Colonic mucosa (tissue), 4 donors: ENCODE results near the gene ABCG8. TPM values are rescaled to one million over a fixed set of nuclear protein-coding genes. Genes with fewer than 3 reads are reported as not detected.

ENCODE experiments used
- DNase-seq: peaks from one replicate; pipeline ENCODE4 v3.0.0-alpha.2; 2020
- H3K27ac ChIP-seq: fragments of 200-600 bp; one replicate; pipeline ENCODE4 v1.8.0; 2021
- H3K27me3 ChIP-seq: fragments of 200-600 bp; one replicate; pipeline ENCODE4 v1.8.0; 2021
- H3K36me3 ChIP-seq: fragments of 200-600 bp; one replicate; pipeline ENCODE4 v1.8.0; 2021
- H3K4me1 ChIP-seq: fragments of 200-600 bp; one replicate; pipeline ENCODE4 v1.8.0; 2021; ENCODE audit warnings: mild to moderate bottlenecking
- H3K4me3 ChIP-seq: fragments of 200-600 bp; one replicate; pipeline ENCODE4 v1.8.0; 2021
- H3K9ac ChIP-seq, 2 donors: one replicate each; pipeline ENCODE4 v1.7.0; 2013; ENCODE audit warnings: control low read depth in 2 of 2, low read depth in 2 of 2, low read length in 2 of 2
- H3K9me3 ChIP-seq: fragments of 200-600 bp; one replicate; pipeline ENCODE4 v1.8.0; 2021
- intact Hi-C: fragments of 100-400 bp; cut with DNase I; formaldehyde crosslinking; loops from one replicate; pipeline ENCODE4 v1.14.1; 2022
- total RNA-seq, 2 donors: library from RNA; stranded (reverse); fragmentation: NEBNext Ultra II Directional in 1 of 2; extraction: Animal tissue kit (Norgen Biotek cat#: 25700) in 1 of 2; gene quantifications; one replicate each; pipeline ENCODE4 v1.2.1, GENCODE V29; 2021
- TF ChIP-seq, protein P1 (sequence below): fragments of 200-600 bp; IDR thresholded peaks from one replicate; pipeline ENCODE4 v1.8.0; 2022; ENCODE audit warnings: antibody characterized with exemption, mild to moderate bottlenecking
- donor health status: healthy.
- donor health status: DM: no; HTN: no; CAD: no.
- donor health status: DM: no; HTN: no; CAD: no.

The ABCG8 gene
- total RNA-seq, 2 donors from 2014 or later, result 0.12 to 0.48 TPM

DNA sequence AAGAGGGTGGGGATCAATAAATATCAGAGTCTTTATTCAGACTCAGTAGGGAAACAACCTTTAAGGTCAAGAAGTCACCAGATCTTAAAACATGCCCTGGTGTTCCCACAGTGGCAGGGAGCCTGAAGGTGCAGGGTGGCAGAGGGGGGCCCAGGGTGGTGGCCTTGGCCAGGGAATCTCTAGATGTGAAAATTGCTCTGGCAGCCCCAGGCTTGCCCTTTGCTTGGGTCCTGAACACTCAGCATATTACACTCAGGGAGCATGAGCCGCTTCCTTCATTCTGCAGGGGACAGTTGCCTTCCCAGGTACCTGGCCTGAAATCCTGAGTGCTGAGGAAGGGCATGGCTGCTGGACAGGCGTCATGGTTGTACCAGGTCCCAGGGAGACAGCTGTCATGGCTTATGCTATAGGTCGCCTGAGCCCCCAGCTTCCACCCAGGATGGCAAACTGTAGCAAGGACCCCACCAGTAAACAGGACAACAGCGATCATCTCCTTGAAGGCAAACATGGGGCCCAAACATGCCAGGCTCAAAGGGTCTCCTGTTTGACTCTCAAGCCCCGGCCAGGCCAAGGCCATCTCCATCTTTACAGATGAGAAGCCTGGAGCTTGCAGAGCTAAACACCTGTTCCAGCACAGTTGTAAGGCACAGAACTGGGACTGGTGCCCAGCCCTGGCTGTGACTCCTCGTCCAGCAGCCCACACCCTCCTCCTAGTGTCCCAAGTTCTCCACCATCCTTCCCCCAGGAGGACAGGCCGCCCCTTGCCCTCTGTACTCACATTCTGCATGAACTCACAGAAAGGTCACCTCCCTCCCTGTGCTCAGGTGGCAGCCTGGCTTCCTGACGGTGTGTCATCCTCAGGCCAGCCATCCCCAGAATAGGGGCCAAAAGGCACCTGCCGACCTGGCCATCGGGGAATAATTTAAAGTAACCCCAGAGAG, 14.6 kb downstream of the ABCG8 start:
- TF ChIP-seq, protein P1, sequence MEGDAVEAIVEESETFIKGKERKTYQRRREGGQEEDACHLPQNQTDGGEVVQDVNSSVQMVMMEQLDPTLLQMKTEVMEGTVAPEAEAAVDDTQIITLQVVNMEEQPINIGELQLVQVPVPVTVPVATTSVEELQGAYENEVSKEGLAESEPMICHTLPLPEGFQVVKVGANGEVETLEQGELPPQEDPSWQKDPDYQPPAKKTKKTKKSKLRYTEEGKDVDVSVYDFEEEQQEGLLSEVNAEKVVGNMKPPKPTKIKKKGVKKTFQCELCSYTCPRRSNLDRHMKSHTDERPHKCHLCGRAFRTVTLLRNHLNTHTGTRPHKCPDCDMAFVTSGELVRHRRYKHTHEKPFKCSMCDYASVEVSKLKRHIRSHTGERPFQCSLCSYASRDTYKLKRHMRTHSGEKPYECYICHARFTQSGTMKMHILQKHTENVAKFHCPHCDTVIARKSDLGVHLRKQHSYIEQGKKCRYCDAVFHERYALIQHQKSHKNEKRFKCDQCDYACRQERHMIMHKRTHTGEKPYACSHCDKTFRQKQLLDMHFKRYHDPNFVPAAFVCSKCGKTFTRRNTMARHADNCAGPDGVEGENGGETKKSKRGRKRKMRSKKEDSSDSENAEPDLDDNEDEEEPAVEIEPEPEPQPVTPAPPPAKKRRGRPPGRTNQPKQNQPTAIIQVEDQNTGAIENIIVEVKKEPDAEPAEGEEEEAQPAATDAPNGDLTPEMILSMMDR, result no peak
- Histone ChIP-seq H3K4me3 (no peak overlapping the region), H3K27ac (no peak overlapping the region), H3K36me3 (no peaks in the 10 kb centered on the region), H3K9me3 (no peaks in the 10 kb centered on the region), H3K9ac (no peak overlapping the region), H3K4me1 (no peaks in the 10 kb centered on the region), H3K27me3 (no peaks in the 10 kb centered on the region)
- DNase-seq, result no peak
- intact Hi-C loops, result no loop called here

DNA sequence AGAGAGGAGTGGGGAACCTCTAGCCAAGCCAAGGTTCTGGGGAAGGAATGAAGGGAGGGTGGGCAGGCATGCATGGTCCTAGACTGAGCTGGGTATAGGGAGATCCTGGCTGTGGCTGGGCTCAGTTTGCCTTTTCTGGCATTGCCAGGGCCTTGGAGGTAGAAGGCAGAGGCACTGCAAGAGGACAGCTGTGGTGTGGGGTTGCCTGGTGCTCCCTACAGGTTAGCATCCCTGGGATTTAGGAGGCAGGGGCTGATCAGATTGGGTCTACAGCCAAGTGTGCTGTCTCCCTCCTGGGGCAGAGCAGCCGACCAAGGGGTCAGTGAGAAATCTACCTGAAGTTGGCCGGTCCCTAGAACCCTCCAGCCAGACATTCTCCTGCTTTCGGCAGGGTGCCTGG, 15.9 kb downstream of the ABCG8 start:
- Histone ChIP-seq H3K27me3 (no peaks in the 10 kb centered on the region), H3K4me1 (no peaks in the 10 kb centered on the region), H3K36me3 (no peaks in the 10 kb centered on the region), H3K4me3 (no peak overlapping the region), H3K9me3 (no peaks in the 10 kb centered on the region), H3K27ac (no peak overlapping the region), H3K9ac (no peak overlapping the region)
- intact Hi-C loops, result no loop called here
- TF ChIP-seq, protein P1, result no peak
- no peak for DNase-seq

DNA sequence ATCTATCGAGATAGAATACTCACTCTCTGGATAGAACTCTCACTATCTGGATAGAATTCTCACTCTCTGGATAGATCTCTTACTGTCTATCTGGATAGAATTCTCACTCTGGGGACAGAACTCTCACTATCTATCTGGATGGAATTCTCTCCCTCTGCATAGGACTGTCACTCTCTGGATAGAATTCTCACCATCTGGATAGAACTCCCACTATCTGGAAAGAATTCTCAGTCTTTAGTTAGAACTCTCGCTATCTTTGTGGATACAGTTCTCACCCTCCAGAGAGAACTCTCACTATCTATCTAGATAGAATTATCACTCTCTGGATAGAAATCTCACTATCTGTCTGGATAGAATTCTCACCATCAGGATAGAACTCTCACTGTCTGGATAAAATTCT, 16.5 kb downstream of the ABCG8 start:
- intact Hi-C loops, result no loop called here
- Histone ChIP-seq H3K27me3 (no peaks in the 10 kb centered on the region), H3K36me3 (no peaks in the 10 kb centered on the region), H3K27ac (no peak overlapping the region), H3K4me3 (no peak overlapping the region), H3K4me1 (no peaks in the 10 kb centered on the region), H3K9ac (no peak overlapping the region), H3K9me3 (no peaks in the 10 kb centered on the region)
- DNase-seq, result no peak
- TF ChIP-seq, protein P1, result no peak

DNA sequence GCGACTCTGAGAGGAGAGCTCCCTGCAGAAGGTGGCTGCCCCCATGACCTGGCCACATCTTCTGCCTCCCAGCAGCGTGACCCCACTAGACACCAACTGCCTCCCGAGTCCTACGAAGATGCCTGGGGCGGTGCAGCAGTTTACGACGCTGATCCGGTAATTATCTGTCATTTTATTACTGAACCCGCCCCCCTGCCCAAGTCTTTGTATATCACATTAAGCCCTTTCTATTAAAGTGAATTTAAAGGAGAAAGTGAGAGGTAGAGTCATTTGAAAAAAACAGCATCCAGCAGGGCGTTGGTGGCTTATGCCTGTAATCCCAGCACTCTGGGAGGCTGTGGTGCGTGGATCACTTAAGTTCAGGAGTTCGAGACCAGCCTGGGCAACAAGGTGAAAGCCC, 33.4 kb downstream of the ABCG8 start:
- Histone ChIP-seq H3K27me3 (no peaks in the 10 kb centered on the region), H3K9ac (no peak overlapping the region), H3K36me3 (no peaks in the 10 kb centered on the region), H3K4me3 (no peak overlapping the region), H3K4me1 (no peaks in the 10 kb centered on the region), H3K27ac (no peak overlapping the region), H3K9me3 (no peaks in the 10 kb centered on the region)
- intact Hi-C loops, result no loop called here
- DNase-seq, result no peak
- TF ChIP-seq, protein P1, result no peak

DNA sequence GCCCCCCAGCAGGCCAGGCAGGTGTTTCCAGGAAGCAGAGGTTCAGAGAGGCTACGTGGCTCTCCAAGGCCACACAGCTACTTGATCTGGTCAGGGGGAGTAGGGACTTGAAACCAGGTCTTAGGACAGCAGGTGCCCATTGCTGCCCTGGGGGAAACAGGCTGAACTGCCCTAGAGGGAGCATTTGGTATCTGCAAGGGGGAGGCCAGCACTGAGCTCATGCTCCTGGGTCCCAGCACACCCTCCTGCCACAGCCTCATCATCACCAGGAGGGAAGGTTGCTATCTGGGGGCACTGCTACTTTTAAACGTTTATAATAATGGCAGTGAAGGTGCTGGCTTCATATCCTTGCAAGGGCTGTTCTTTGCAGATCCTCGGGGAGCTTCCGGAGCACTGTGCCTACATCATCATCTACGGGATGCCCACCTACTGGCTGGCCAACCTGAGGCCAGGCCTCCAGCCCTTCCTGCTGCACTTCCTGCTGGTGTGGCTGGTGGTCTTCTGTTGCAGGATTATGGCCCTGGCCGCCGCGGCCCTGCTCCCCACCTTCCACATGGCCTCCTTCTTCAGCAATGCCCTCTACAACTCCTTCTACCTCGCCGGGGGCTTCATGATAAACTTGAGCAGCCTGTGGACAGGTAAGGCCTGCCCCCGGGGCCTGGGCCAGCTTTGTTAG, 36.1 kb downstream of the ABCG8 start:
- no peak for DNase-seq
- TF ChIP-seq, protein P1, result no peak
- no peaks in the 10 kb centered on the region for H3K4me1 ChIP-seq
- no peak overlapping the region for H3K9ac ChIP-seq
- intact Hi-C loops, result no loop called here
- no peaks in the 10 kb centered on the region for H3K27me3 ChIP-seq
- H3K9me3 ChIP-seq, result no peaks in the 10 kb centered on the region
- H3K27ac ChIP-seq, result no peak overlapping the region
- H3K4me3 ChIP-seq, result no peak overlapping the region
- H3K36me3 ChIP-seq, result no peaks in the 10 kb centered on the region
